A549 (cell line): Measurements from ENCODE around the gene UNC13C. TPM values are rescaled to one million over a fixed set of nuclear protein-coding genes. Genes with fewer than 3 reads are reported as not detected.

Source experiments
- ATAC-seq, 2 experiments: fragments of 200-7000 bp in 1 of 2; fragments of >200 bp in 1 of 2; cut with Nextera tagmentation in 1 of 2; cut with Tn5 transposase in 1 of 2; 3 replicates each; pipeline versions ENCODE4 v1.8.0 to v1.9.1; 2018 to 2020; ENCODE audit warnings: mild to moderate bottlenecking in 1 of 2, moderate library complexity in 1 of 2
- CTCF ChIA-PET: fragments of 300-600 bp; sonication (Branson Sonifier 250); formaldehyde crosslinking; extraction: SDS; loops from one replicate; lab custom pipeline; 2021; ENCODE audit warnings: antibody characterized with exemption, inconsistent platforms; lab: Yijun Ruan, JAX
- POLR2A ChIA-PET: fragments of 350-600 bp; formaldehyde crosslinking; extraction: SDS; loops from one replicate; lab custom pipeline; 2021; ENCODE audit warnings: antibody characterized with exemption, inconsistent platforms; lab: Yijun Ruan, JAX
- DNase-seq, 2 experiments: peaks; one replicate each; pipeline versions ENCODE4 v3.0.0 to v3.0.0-alpha.2; 2011 to 2016; ENCODE audit warnings: low read depth in 1 of 2, low spot score in 1 of 2
- FAIRE-seq: peaks from 2 replicates; lab custom pipeline; 2011; peaks lifted over from hg19 to GRCh38; lab: Jason Lieb, UNC
- H3K27ac ChIP-seq, 2 experiments: fragments of >200 bp; sonication (Bioruptor Twin); formaldehyde crosslinking; 3 replicates each; pipeline ENCODE4 v1.5.1; 2016 to 2017
- H3K4me1 ChIP-seq: fragments of >200 bp; sonication (Bioruptor Twin); formaldehyde crosslinking; 3 replicates; pipeline ENCODE4 v1.6.1; 2016
- H3K4me2 ChIP-seq: fragments of >200 bp; sonication (Bioruptor Twin); formaldehyde crosslinking; 3 replicates; pipeline ENCODE4 v1.6.1; 2016
- H3K4me3 ChIP-seq: fragments of >200 bp; sonication (Bioruptor Twin); formaldehyde crosslinking; 3 replicates; pipeline ENCODE4 v1.5.1; 2016
- H3K9me3 ChIP-seq: fragments of >200 bp; sonication (Bioruptor Twin); formaldehyde crosslinking; 3 replicates; pipeline ENCODE4 v1.6.1; 2016
- BHLHE40 ChIP-seq: IDR thresholded peaks from 2 replicates; pipeline ENCODE4 v1.6.1; 2012; ENCODE audit warnings: low read depth, low read length, inconsistent platforms
- CBX2 ChIP-seq: fragments of 200-600 bp; sonication (generic); IDR thresholded peaks from 2 replicates; pipeline ENCODE4 v1.6.1; 2016; ENCODE audit warnings: low read depth, mild to moderate bottlenecking, borderline replicate concordance
- CBX8 ChIP-seq: fragments of 200-600 bp; sonication (generic); IDR thresholded peaks from 2 replicates; pipeline ENCODE4 v1.6.1; 2016
- CHD2 ChIP-seq: fragments of 150-350 bp; IDR thresholded peaks from 2 replicates; pipeline ENCODE4 v1.6.1; 2014; ENCODE audit warnings: low read length; ENCODE audit not compliant: partially characterized antibody
- CTCF ChIP-seq: fragments of >200 bp; sonication (Bioruptor Twin); formaldehyde crosslinking; IDR thresholded peaks from 3 replicates; pipeline ENCODE4 v1.5.1; 2016
- EP300 ChIP-seq, 2 experiments: fragments of >200 bp; sonication (Bioruptor Twin); formaldehyde crosslinking; IDR thresholded peaks; 2 replicates in 1 of 2; 3 replicates in 1 of 2; pipeline ENCODE4 v1.6.1; 2016 to 2017
- ESRRA ChIP-seq: fragments of 150-350 bp; IDR thresholded peaks from 2 replicates; pipeline ENCODE4 v1.6.1; 2014; ENCODE audit warnings: mild to moderate bottlenecking, low read length, borderline replicate concordance
- FOSB ChIP-seq: fragments of 250-450 bp; sonication (Bioruptor Pico); IDR thresholded peaks from 2 replicates; pipeline ENCODE4 v1.5.0; 2020; ENCODE audit warnings: mild to moderate bottlenecking, moderate library complexity
- HEYL ChIP-seq: fragments of 250-450 bp; sonication (Bioruptor Pico); IDR thresholded peaks from 2 replicates; pipeline ENCODE4 v1.8.0; 2021; ENCODE audit warnings: mild to moderate bottlenecking, moderate library complexity
- HMGXB4 ChIP-seq: fragments of 250-450 bp; sonication (Bioruptor Pico); IDR thresholded peaks from 2 replicates; pipeline ENCODE4 v1.5.0; 2021; ENCODE audit warnings: mild to moderate bottlenecking, moderate library complexity, borderline replicate concordance
- HOXA7 ChIP-seq: fragments of 250-450 bp; sonication (Bioruptor Pico); IDR thresholded peaks from 2 replicates; pipeline ENCODE4 v1.5.0; 2020; ENCODE audit warnings: mild to moderate bottlenecking, moderate library complexity
- HOXB5 ChIP-seq: fragments of 250-450 bp; sonication (Bioruptor Pico); IDR thresholded peaks from 2 replicates; pipeline ENCODE4 v1.5.0; 2020; ENCODE audit warnings: mild to moderate bottlenecking, moderate library complexity
- MAFK ChIP-seq: fragments of 450-650 bp; IDR thresholded peaks from 2 replicates; pipeline ENCODE4 v1.6.1; 2014; ENCODE audit not compliant: partially characterized antibody
- MAZ ChIP-seq: fragments of 150-350 bp; IDR thresholded peaks from 2 replicates; pipeline ENCODE4 v1.6.1; 2014; ENCODE audit warnings: antibody characterized with exemption, low read depth, low read length, borderline replicate concordance
- NFE2L2 ChIP-seq: fragments of 150-350 bp; conservative IDR thresholded peaks from 2 replicates; pipeline ENCODE4 v1.6.1; 2014; ENCODE audit warnings: low read length
- NR3C1 ChIP-seq: fragments of >200 bp; sonication (Bioruptor Twin); formaldehyde crosslinking; IDR thresholded peaks from 3 replicates; pipeline ENCODE4 v1.6.1; 2017
- PBX3 ChIP-seq: IDR thresholded peaks from 2 replicates; pipeline ENCODE4 v1.6.1; 2012
- PHF8 ChIP-seq: fragments of 200-600 bp; sonication (generic); IDR thresholded peaks from 2 replicates; pipeline ENCODE4 v1.6.1; 2016; ENCODE audit warnings: low read depth, mild to moderate bottlenecking, antibody characterized with exemption, moderate library complexity, borderline replicate concordance
- POLR2A ChIP-seq: IDR thresholded peaks from 2 replicates; pipeline ENCODE4 v1.6.1; 2012; ENCODE audit warnings: mild to moderate bottlenecking, low read length
- RARB ChIP-seq: fragments of 250-450 bp; sonication (Bioruptor Pico); IDR thresholded peaks from 2 replicates; pipeline ENCODE4 v1.8.0; 2021; ENCODE audit warnings: mild to moderate bottlenecking, moderate library complexity
- RNF2 ChIP-seq: fragments of 200-600 bp; sonication (generic); IDR thresholded peaks from 2 replicates; pipeline ENCODE4 v1.6.1; 2016; ENCODE audit warnings: low read depth, mild to moderate bottlenecking, antibody characterized with exemption, moderate library complexity, borderline replicate concordance
- SMC3 ChIP-seq: fragments of >200 bp; sonication (Bioruptor Twin); formaldehyde crosslinking; IDR thresholded peaks from 3 replicates; pipeline ENCODE4 v1.6.1; 2018; ENCODE audit warnings: inconsistent platforms
- ZFP36 ChIP-seq: fragments of 450-650 bp; IDR thresholded peaks from 2 replicates; pipeline ENCODE4 v1.6.1; 2014; ENCODE audit warnings: borderline replicate concordance; ENCODE audit not compliant: partially characterized antibody
- WGBS: methylation state at CpG from one replicate; pipeline ENCODE4 v1.1.6; 2017; ENCODE audit errors: missing lambda C conversion rate; 5-methylcytosine and 5-hydroxymethylcytosine counted together
- polyA plus RNA-seq, 4 experiments: library from polyadenylated mRNA; depleted of rRNA in 3 of 4; stranded (reverse); fragments of >200 nt; fragmentation: RNase III in 1 of 4; extraction: RNeasy Plus Mini Kit Qiagen cat#74134 plus additional on column Dnase treatment in 1 of 4; gene quantifications; 2 replicates in 3 of 4; 3 replicates in 1 of 4; pipeline ENCODE4 v1.2.3, GENCODE V29; 2011 to 2017

UNC13C gene
- polyA plus RNA-seq, 2 of the 4 experiments (the other 2 are of a cell fraction) = 0.01 to 0.04 TPM

GRCh38 chr15:54119051-54119450, 140.8 kb downstream of the UNC13C start:
- DNase-seq (no peak), ATAC-seq (no peak), FAIRE-seq (no peak)
- 36% methylated on average over 3 of the region's 3 CpGs for WGBS
- Histone ChIP-seq H3K4me3 (no peak overlapping the region), H3K4me1 (no peaks in the 10 kb centered on the region), H3K4me2 (no peak overlapping the region), H3K9me3 (no peaks in the 10 kb centered on the region; the same call in 2 of the 3 replicates), H3K27ac (no peak overlapping the region)
- ChIA-PET POLR2A (no interaction called here), CTCF (no interaction called here)
- TF ChIP-seq RNF2 (no peak), PBX3 (no peak), ESRRA (no peak)

- ChIA-PET CTCF (no interaction called here), POLR2A (no interaction called here)
- FAIRE-seq (no peak), ATAC-seq (no peak), DNase-seq (no peak)
- Histone ChIP-seq H3K27ac (no peak overlapping the region), H3K4me1 (no peaks in the 10 kb centered on the region), H3K4me3 (no peak overlapping the region), H3K9me3 (no peaks in the 10 kb centered on the region; the same call in 2 of the 3 replicates), H3K4me2 (no peak overlapping the region)
- no peak for TF ChIP-seq CBX8
- TF ChIP-seq HOXA7 (CRISPR knock-in tag) = no peak
- TF ChIP-seq HEYL (CRISPR knock-in tag) = no peak
- no peak for TF ChIP-seq EP300 (IDR thresholded peaks at IDR 0.05)
- TF ChIP-seq CHD2 = no peak
- 70% methylated on average over 5 of the region's 5 CpGs for WGBS
These were observed 142.8 kb downstream of the UNC13C start for GRCh38 chr15:54120949-54121463.

- no peak for ATAC-seq
- no peak overlapping the region for H3K27ac ChIP-seq
- CTCF ChIA-PET = no interaction called here
- no peak overlapping the region for H3K4me2 ChIP-seq
- H3K9me3 ChIP-seq = no peaks in the 10 kb centered on the region
- TF ChIP-seq RARB (no peak), SMC3 (no peak), HOXA7 (CRISPR knock-in tag) (no peak), PHF8 (no peak), POLR2A (no peak), FOSB (CRISPR knock-in tag) (no peak), MAZ (no peak), NFE2L2 (no peak), EP300 (IDR thresholded peaks at IDR 0.05) (no peak), CBX2 (no peak), NR3C1 (no peak), HOXB5 (CRISPR knock-in tag) (no peak)
- TF ChIP-seq, all 56 proteins: peak for 0
- POLR2A ChIA-PET = no interaction called here
- FAIRE-seq = no peak
- 7% methylated on average over 2 of the region's 2 CpGs for WGBS
- no peak for DNase-seq
- no peak overlapping the region for H3K4me3 ChIP-seq
- H3K4me1 ChIP-seq = no peaks in the 10 kb centered on the region
These were observed 149.3 kb downstream of the UNC13C start for GRCh38 chr15:54127574-54127973.

- CTCF ChIA-PET = no interaction called here
- POLR2A ChIA-PET = no interaction called here
- 9% methylated on average over 2 of the region's 3 CpGs for whole genome bisulfite sequencing
- no peaks in the 10 kb centered on the region for H3K4me1 ChIP-seq
- no peaks in the 10 kb centered on the region for H3K9me3 ChIP-seq
- no peak overlapping the region for H3K4me2 ChIP-seq
- TF ChIP-seq PBX3 (no peak), ZFP36 (no peak), HMGXB4 (CRISPR knock-in tag) (no peak), CTCF (no peak), BHLHE40 (no peak), EP300 (IDR thresholded peaks at IDR 0.05) (no peak), MAFK (no peak)
- TF ChIP-seq, all 56 proteins: peak for 0
- FAIRE-seq = no peak
- H3K27ac ChIP-seq = no peak overlapping the region
- no peak overlapping the region for H3K4me3 ChIP-seq
- no peak for DNase-seq
- no peak for ATAC-seq
These were observed 153.2 kb downstream of the UNC13C start for GRCh38 chr15:54131410-54131809.
